ENCODE results near the gene SERPINI1. TPM values are rescaled to one million over a fixed set of nuclear protein-coding genes. Genes with fewer than 3 reads are reported as not detected.

SERPINI1 gene
- total RNA-seq, 1 experiment from 2014 or later = 6.4 TPM

- Mint-ChIP-seq H3K4me1 (peaks cover 7% of the 10 kb centered on the region), H3K4me3 (no peak overlapping the region), H3K36me3 (no peaks in the 10 kb centered on the region), H3K27me3 (ENCODE audit: low read depth) (no peaks in the 10 kb centered on the region), H3K9me3 (peaks cover 5% of the 10 kb centered on the region), H3K27ac (no peak overlapping the region)
- CTCF ChIA-PET = interaction anchor here (1.0 kb wide), 1 partner anchor 11 kb away, joined by 3 read pairs; no protein-coding TSS in a partner anchor
- DNase-seq (ENCODE audit: low spot score) (no peak), ATAC-seq (no peak)
- POLR2A ChIA-PET = no interaction called here
- TF ChIP-seq OVOL2 (CRISPR knock-in tag; IDR thresholded peaks at IDR 0.05; ENCODE audit: borderline replicate concordance) (no peak), ATF1 (CRISPR knock-in tag; IDR thresholded peaks at IDR 0.05) (no peak), AFF4 (CRISPR knock-in tag; IDR thresholded peaks at IDR 0.05; ENCODE audit: borderline replicate concordance) (no peak), FOXK1 (CRISPR knock-in tag; IDR thresholded peaks at IDR 0.05) (no peak), TCF7 (CRISPR knock-in tag; IDR thresholded peaks at IDR 0.05; ENCODE audit: low read depth) (no peak), MLX (CRISPR knock-in tag; IDR thresholded peaks at IDR 0.05) (no peak), NR3C1 (CRISPR knock-in tag; conservative IDR thresholded peaks at IDR 0.05; ENCODE audit: low read depth) (no peak), ELF4 (CRISPR knock-in tag; IDR thresholded peaks at IDR 0.05; ENCODE audit: low read depth) (no peak), TEAD1 (CRISPR knock-in tag; IDR thresholded peaks at IDR 0.05) (no peak), ATF2 (CRISPR knock-in tag; IDR thresholded peaks at IDR 0.05; ENCODE audit: borderline replicate concordance, low read depth) (no peak)
Observed at GRCh38 chr3:167870759-167871158, 135.2 kb downstream of the SERPINI1 start.

- CTCF ChIA-PET = interaction anchor here (0.9 to 1.8 kb wide), 5 partner anchors 9 to 492 kb away, joined by 3 to 7 read pairs (median 4); partner anchors contain the start of gene ZBBX
- Mint-ChIP-seq H3K36me3 (no peaks in the 10 kb centered on the region), H3K27me3 (ENCODE audit: low read depth) (no peaks in the 10 kb centered on the region), H3K9me3 (peaks cover 5% of the 10 kb centered on the region), H3K4me3 (no peak overlapping the region), H3K4me1 (peaks cover 11% of the 10 kb centered on the region), H3K27ac (no peak overlapping the region)
- POLR2A ChIA-PET = no interaction called here
- no peak for TF ChIP-seq FOXK1 (CRISPR knock-in tag; IDR thresholded peaks at IDR 0.05)
- TF ChIP-seq OVOL2 (CRISPR knock-in tag; IDR thresholded peaks at IDR 0.05; ENCODE audit: borderline replicate concordance) = no peak
- TF ChIP-seq RORB (CRISPR knock-in tag; IDR thresholded peaks at IDR 0.05) = no peak
- no peak for TF ChIP-seq NFE2L1 (CRISPR knock-in tag; IDR thresholded peaks at IDR 0.05)
- TF ChIP-seq SOX15 (CRISPR knock-in tag; IDR thresholded peaks at IDR 0.05) = no peak
- TF ChIP-seq ZNF416 (CRISPR knock-in tag; IDR thresholded peaks at IDR 0.05) = no peak
- no peak for TF ChIP-seq EMX1 (CRISPR knock-in tag; IDR thresholded peaks at IDR 0.05)
- TF ChIP-seq NFYB (CRISPR knock-in tag; conservative IDR thresholded peaks at IDR 0.05; ENCODE audit: low read depth) = no peak
- TF ChIP-seq ZNF317 (CRISPR knock-in tag; IDR thresholded peaks at IDR 0.05; ENCODE audit: borderline replicate concordance, low read depth) = no peak
- no peak for TF ChIP-seq JAZF1 (CRISPR knock-in tag; IDR thresholded peaks at IDR 0.05)
- no peak for TF ChIP-seq E2F4 (CRISPR knock-in tag; IDR thresholded peaks at IDR 0.05; ENCODE audit: borderline replicate concordance, low read depth)
- TF ChIP-seq PRRX2 (CRISPR knock-in tag; IDR thresholded peaks at IDR 0.05) = no peak
- no peak for TF ChIP-seq PREB (CRISPR knock-in tag; IDR thresholded peaks at IDR 0.05; ENCODE audit: borderline replicate concordance)
- no peak for TF ChIP-seq MYBL2 (CRISPR knock-in tag; IDR thresholded peaks at IDR 0.05)
- ATAC-seq (no peak), DNase-seq (ENCODE audit: low spot score) (no peak)
Observed at GRCh38 chr3:167872032-167872431, 136.5 kb downstream of the SERPINI1 start.
